ENCODE measurements around the gene HDGF.
"Not testable (repeated sequence)": the region's sequence is repeated elsewhere in the genome, so short reads cannot be mapped to it uniquely, and the experiment has no call there.

Gene HDGF

DNA sequence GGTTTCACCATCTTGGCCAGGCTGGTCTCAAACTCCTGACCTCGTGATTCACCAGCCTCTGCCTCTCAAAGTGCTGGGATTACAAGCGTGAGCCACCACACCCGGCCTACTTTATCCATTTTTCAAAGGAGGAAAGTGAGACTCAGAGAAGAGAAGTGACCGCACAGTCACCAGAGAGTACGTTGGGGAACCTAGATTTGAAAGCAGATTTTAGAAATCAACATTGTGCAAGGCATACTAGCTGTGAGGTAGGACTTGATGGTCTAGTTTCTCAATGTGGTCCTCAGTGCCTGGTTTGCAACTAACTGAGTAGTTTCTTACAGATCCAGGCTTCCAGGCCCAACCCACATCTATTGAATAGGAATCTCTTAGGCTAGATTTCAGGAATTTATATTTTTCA is 14.2 kb upstream of the HDGF start:
- H3K9me3 ChIP-seq, result no peaks in the 10 kb centered on the region
- no peak overlapping the region; the same call in 1 of the 2 replicates for H3K4me3 ChIP-seq (ENCODE audit: low read depth, low read length)
- DNase-seq, result no peak
- H3K36me3 ChIP-seq, result peaks cover 7% of the 10 kb centered on the region
- no peaks in the 10 kb centered on the region; the same call in 1 of the 2 replicates for H3K4me1 ChIP-seq
- TF ChIP-seq, protein P1, sequence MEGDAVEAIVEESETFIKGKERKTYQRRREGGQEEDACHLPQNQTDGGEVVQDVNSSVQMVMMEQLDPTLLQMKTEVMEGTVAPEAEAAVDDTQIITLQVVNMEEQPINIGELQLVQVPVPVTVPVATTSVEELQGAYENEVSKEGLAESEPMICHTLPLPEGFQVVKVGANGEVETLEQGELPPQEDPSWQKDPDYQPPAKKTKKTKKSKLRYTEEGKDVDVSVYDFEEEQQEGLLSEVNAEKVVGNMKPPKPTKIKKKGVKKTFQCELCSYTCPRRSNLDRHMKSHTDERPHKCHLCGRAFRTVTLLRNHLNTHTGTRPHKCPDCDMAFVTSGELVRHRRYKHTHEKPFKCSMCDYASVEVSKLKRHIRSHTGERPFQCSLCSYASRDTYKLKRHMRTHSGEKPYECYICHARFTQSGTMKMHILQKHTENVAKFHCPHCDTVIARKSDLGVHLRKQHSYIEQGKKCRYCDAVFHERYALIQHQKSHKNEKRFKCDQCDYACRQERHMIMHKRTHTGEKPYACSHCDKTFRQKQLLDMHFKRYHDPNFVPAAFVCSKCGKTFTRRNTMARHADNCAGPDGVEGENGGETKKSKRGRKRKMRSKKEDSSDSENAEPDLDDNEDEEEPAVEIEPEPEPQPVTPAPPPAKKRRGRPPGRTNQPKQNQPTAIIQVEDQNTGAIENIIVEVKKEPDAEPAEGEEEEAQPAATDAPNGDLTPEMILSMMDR (IDR thresholded peaks at IDR 0.05; ENCODE audit: low read depth, low read length), result no peak
- H3K27me3 ChIP-seq, result no peaks in the 10 kb centered on the region

DNA sequence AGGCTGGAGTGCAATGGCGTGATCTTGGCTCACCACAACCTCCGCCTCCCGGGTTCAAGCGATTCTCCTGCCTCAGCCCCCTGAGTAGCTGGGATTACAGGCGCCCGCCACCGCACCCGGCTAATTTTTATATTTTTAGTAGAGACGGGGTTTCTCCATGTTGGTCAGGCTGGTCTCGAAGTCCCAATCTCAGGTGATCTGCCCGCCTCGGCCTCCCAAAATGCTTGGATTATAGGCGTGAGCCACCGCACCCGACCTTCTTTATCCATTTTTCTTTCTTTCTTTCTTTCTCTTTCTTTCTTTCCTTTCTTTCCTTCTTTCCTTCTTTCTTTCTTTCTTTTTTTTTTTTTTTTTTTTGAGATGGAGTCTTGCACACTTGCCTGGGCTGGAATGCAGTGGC is 13.7 kb upstream of the HDGF start:
- H3K36me3 ChIP-seq; H3K9me3 ChIP-seq; H3K4me1 ChIP-seq; DNase-seq; H3K27me3 ChIP-seq; H3K4me3 ChIP-seq (ENCODE audit: low read depth, low read length): not testable (repeated sequence)

DNA sequence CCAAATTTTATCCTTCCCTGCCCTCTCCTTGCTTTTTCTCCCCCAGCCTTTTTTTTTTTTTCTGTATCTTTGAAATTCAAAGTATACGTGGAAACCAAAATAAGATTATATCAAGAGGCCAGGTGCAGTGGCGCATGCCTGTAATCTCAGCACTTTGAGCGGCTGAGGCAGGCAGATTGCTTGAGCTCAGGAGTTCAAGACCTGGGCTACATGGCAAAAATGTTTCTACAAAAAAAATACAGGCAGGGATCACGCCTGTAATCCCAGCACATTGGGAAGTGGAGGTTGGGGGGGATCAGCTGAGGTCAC is 9.3 kb upstream of the HDGF start:
- H3K36me3 ChIP-seq, result no peaks in the 10 kb centered on the region
- H3K4me3 ChIP-seq (ENCODE audit: low read depth, low read length), result no peak overlapping the region
- no peaks in the 10 kb centered on the region for H3K27me3 ChIP-seq
- TF ChIP-seq, protein P1 (IDR thresholded peaks at IDR 0.05; ENCODE audit: low read depth, low read length), result no peak
- H3K4me1 ChIP-seq, result peaks cover 3% of the 10 kb centered on the region
- no peaks in the 10 kb centered on the region for H3K9me3 ChIP-seq
- no peak for DNase-seq

DNA sequence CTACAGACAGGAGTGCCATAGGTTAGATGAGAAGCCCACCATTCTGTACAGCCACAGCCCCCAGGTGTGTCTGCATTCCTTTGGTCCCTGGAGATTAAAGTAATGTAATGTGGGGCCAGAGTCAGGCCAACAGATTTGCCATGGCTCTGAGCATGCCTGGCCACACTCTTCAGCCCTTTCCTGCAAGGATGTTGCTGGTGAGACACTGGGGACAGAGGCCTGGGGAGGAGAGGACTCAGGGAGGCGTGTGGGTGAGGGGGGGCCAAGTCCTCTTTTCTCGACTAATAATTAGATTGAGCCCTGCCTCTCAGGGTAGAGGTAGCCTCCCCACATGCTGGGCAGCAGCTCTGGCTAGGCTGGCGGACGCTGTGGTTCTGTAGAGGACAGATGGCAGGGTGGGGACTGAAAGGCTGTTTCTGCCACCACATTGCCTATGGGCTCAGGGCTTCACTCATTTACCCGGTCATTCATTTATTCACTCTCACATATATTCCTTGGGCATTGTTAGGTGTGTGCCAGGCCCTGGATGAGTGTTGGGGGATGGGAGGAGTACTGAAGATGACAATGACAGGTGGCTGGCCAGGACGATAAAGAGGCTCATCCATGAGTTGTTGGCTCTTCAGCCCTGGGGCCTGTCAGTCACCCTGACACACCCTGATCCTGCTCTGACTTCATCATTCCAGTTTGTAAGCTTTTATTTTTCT is 8.8 kb upstream of the HDGF start:
- no peak overlapping the region for H3K4me3 ChIP-seq (ENCODE audit: low read depth, low read length)
- peaks cover 3% of the 10 kb centered on the region for H3K4me1 ChIP-seq
- TF ChIP-seq, protein P1 (IDR thresholded peaks at IDR 0.05; ENCODE audit: low read depth, low read length), result no peak
- no peak for DNase-seq
- no peaks in the 10 kb centered on the region for H3K9me3 ChIP-seq
- H3K36me3 ChIP-seq, result no peaks in the 10 kb centered on the region
- H3K27me3 ChIP-seq, result no peaks in the 10 kb centered on the region

DNA sequence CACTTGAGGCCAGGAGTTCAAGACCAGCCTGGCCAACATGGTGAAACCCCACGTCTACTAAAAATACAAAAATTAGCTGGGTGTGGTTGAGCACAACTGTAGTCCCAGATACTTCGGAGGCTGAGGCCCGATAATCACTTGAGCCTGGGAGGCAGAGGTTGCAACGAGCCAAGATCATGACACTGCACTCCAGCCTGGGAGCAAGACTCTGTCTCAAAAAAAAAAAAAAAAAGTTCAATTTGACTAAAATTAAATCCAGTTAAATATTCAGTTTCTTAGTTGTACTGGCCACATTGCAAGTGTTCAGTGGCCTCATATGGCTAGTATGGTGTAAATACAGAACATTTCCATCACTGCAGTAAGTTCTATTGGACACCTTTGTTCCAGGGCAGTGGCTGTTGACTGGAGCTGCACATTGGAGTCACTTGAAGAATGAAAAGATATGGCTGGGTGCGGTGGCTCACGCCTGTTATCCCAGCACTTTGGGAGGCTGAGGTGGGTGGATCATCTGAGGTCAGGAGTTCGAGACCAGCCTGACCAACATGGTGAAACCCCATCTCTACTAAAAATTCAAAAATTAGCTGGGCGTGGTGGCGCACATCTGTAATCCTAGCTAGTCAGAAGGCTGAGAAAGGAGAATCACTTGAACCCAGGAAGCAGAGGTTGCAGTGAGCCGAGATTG is 6.2 kb upstream of the HDGF start:
- not testable (repeated sequence) for DNase-seq; H3K27me3 ChIP-seq; H3K9me3 ChIP-seq; H3K4me1 ChIP-seq; H3K4me3 ChIP-seq (ENCODE audit: low read depth, low read length); H3K36me3 ChIP-seq

DNA sequence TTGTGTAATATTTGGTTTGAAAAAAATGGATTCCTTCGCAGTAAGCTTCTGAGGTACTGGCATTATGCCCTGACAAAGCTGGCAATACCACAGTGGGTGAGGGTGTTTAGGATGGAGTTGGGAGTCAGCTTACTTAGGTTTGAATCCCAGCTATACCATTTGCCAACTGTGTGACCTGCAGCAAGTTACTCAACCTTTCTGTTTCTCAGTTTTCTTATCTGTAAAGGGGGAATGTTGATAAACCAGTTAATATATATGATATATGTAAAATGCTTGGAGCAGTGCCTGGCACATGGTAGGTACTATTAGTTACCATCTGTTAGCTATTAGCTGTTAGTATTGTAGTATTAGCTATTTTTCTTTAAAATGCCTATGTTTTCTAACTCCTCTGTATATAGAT is 4.9 kb upstream of the HDGF start:
- Histone ChIP-seq H3K36me3 (no peaks in the 10 kb centered on the region), H3K9me3 (no peaks in the 10 kb centered on the region), H3K27me3 (no peaks in the 10 kb centered on the region), H3K4me1 (peaks cover 3% of the 10 kb centered on the region), H3K4me3 (ENCODE audit: low read depth, low read length) (no peak overlapping the region)
- TF ChIP-seq, protein P1 (IDR thresholded peaks at IDR 0.05; ENCODE audit: low read depth, low read length), result no peak
- no peak for DNase-seq

DNA sequence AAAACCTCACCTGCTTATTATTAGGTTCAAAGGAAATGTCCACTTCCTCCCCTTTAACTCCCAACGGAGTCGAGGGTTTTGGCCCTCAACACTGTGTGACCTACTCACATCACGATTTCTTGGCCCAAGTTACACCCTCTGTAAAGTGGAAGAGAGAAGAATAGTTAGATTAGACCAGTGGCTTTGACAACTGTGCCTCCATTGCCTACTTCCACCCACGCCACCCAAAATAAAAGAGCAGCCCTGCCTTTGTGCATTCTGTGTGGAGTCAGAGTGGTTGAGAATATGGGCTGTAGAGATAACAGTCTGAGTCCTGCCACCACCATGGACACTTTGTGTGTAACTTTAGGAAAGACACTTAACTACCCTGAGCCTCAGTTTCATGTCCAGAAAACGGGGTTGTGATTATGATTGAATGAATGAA is 4.1 kb upstream of the HDGF start:
- TF ChIP-seq, protein P1 (IDR thresholded peaks at IDR 0.05; ENCODE audit: low read depth, low read length), result no peak
- Histone ChIP-seq H3K4me3 (ENCODE audit: low read depth, low read length) (no peak overlapping the region), H3K4me1 (peaks cover 3% of the 10 kb centered on the region; the same call in 1 of the 2 replicates), H3K9me3 (no peaks in the 10 kb centered on the region), H3K27me3 (no peaks in the 10 kb centered on the region), H3K36me3 (no peaks in the 10 kb centered on the region)
- DNase-seq, result no peak

Data from BE2C (cell line).